K562 (cell line): Measurements from ENCODE around the gene KRT71. TPM values are rescaled to one million over a fixed set of nuclear protein-coding genes. Genes with fewer than 3 reads are reported as not detected.

Source experiments
- ATAC-seq: fragments of 200-7000 bp; cut with Tn5 transposase; 3 replicates; pipeline ENCODE4 v1.9.1; 2020; ENCODE audit warnings: moderate library complexity
- BruUV-seq: library from RNA; stranded (reverse); fragments of 400-500 nt; replicated peaks from 2 replicates; lab custom pipeline; 2021; lab: Mats Ljungman, UMichigan
- CTCF ChIA-PET: fragments of 300-600 bp; formaldehyde crosslinking; extraction: SDS; loops from one replicate; lab custom pipeline; 2021; ENCODE audit warnings: low intra/inter-chr PET ratio; lab: Yijun Ruan, JAX
- POLR2A ChIA-PET: fragments of 300-600, 350-650 bp; sonication (Branson Sonifier 250); formaldehyde crosslinking; extraction: SDS; loops from one replicate; lab custom pipeline; 2021; ENCODE audit warnings: antibody characterized with exemption, inconsistent platforms; lab: Yijun Ruan, JAX
- DNase-seq, 4 experiments: peaks; one replicate each; pipeline versions ENCODE4 v3.0.0 to v3.0.0-alpha.2; 2011 to 2018; ENCODE audit warnings: low spot score in 3 of 4, mixed read lengths in 3 of 4; ENCODE audit errors: extremely low read depth in 1 of 4
- FAIRE-seq: peaks from 2 replicates; lab custom pipeline; 2011; peaks lifted over from hg19 to GRCh38; lab: Jason Lieb, UNC
- H2AFZ ChIP-seq: 2 replicates; pipeline ENCODE4 v1.6.0; 2011; ENCODE audit warnings: low read depth, low read length, control low read depth, inconsistent platforms
- H3K27ac ChIP-seq: fragments of 200-600 bp; 3 replicates; pipeline ENCODE4 v1.8.0; 2011; ENCODE audit warnings: low read depth, mild to moderate bottlenecking, control low read depth, inconsistent platforms, low read length, moderate library complexity, mixed read lengths; ENCODE audit errors: extremely low read depth
- H3K27me3 ChIP-seq, 2 experiments: fragments of 300-600 bp in 1 of 2; 2 replicates in 1 of 2; 3 replicates in 1 of 2; pipeline versions ENCODE4 v1.6.0 to v1.8.0; 2011; ENCODE audit warnings: inconsistent platforms in 2 of 2, low read length in 2 of 2, mild to moderate bottlenecking in 1 of 2, mixed read lengths in 1 of 2, moderate library complexity in 1 of 2; ENCODE audit not compliant: control insufficient read depth in 2 of 2, insufficient read depth in 2 of 2
- H3K36me3 ChIP-seq: fragments of 300-600 bp; 3 replicates; pipeline ENCODE4 v1.8.0; 2011; ENCODE audit warnings: mild to moderate bottlenecking, low read length, inconsistent platforms; ENCODE audit not compliant: control insufficient read depth, insufficient read depth
- H3K4me1 ChIP-seq, 2 experiments: fragments of 200-600 bp in 1 of 2; replicated peaks in 1 of 2; 2 replicates in 1 of 2; 3 replicates in 1 of 2; pipeline versions ENCODE4 v1.5.1 to v1.8.0; 2011; ENCODE audit warnings: inconsistent platforms in 2 of 2, low read length in 2 of 2, mild to moderate bottlenecking in 1 of 2, mixed read lengths in 1 of 2, moderate library complexity in 1 of 2; ENCODE audit not compliant: control insufficient read depth in 2 of 2, insufficient read depth in 2 of 2
- H3K4me2 ChIP-seq: 2 replicates; pipeline ENCODE4 v1.6.1; 2011; ENCODE audit warnings: low read length, control low read depth, inconsistent platforms, mixed read lengths; ENCODE audit not compliant: insufficient read depth
- H3K4me3 ChIP-seq: fragments of 200-600 bp; sonication (generic), shearing (Covaris generic); 2 replicates; pipeline ENCODE4 v1.5.1; 2016; ENCODE audit warnings: control low read depth, inconsistent platforms
- H3K79me2 ChIP-seq: fragments of 200-600 bp; 3 replicates; pipeline ENCODE4 v1.8.0; 2011; ENCODE audit warnings: low read length, inconsistent platforms; ENCODE audit not compliant: control insufficient read depth, insufficient read depth
- H3K9ac ChIP-seq, 2 experiments: 2 replicates each; pipeline versions ENCODE4 v1.6.0 to v1.6.1; 2011; ENCODE audit warnings: low read depth in 2 of 2, low read length in 2 of 2, control low read depth in 1 of 2, inconsistent platforms in 1 of 2, mild to moderate bottlenecking in 1 of 2, mixed read lengths in 1 of 2; ENCODE audit not compliant: insufficient read depth in 1 of 2
- H3K9me1 ChIP-seq: one replicate; pipeline ENCODE4 v1.6.0; 2011; ENCODE audit warnings: inconsistent platforms, mild to moderate bottlenecking, low read length, moderate library complexity; ENCODE audit not compliant: control insufficient read depth, insufficient read depth
- H3K9me3 ChIP-seq: replicated peaks from 2 replicates; pipeline ENCODE4 v1.5.1; 2011; ENCODE audit warnings: low read depth, low read length, inconsistent platforms; ENCODE audit not compliant: control insufficient read depth, insufficient read depth
- H4K20me1 ChIP-seq: replicated peaks from 2 replicates; pipeline ENCODE4 v1.6.1; 2011; ENCODE audit warnings: low read length, inconsistent platforms, mixed read lengths; ENCODE audit not compliant: control insufficient read depth, insufficient read depth
- CTBP1 ChIP-seq: fragments of 450-650 bp; IDR thresholded peaks from 2 replicates; pipeline ENCODE4 v1.6.1; 2016; ENCODE audit warnings: borderline replicate concordance
- MXI1 ChIP-seq: IDR thresholded peaks from 2 replicates; pipeline ENCODE4 v1.6.1; 2011; ENCODE audit warnings: low read depth, mild to moderate bottlenecking, improper control_type of control experiment, low read length
- POLR2G ChIP-seq: fragments of 200-400 bp; formaldehyde crosslinking; IDR thresholded peaks from 2 replicates; pipeline ENCODE4 v1.6.1; 2017; ENCODE audit warnings: low read depth, mild to moderate bottlenecking, antibody characterized with exemption, low read length, moderate library complexity
- PTTG1 ChIP-seq: fragments of 450-650 bp; IDR thresholded peaks from 2 replicates; pipeline ENCODE4 v1.6.1; 2016; ENCODE audit warnings: low read depth, mild to moderate bottlenecking, missing genetic modification characterization, missing compliant biosample characterization
- RBFOX2 ChIP-seq: fragments of 200-400 bp; formaldehyde crosslinking; IDR thresholded peaks from 2 replicates; pipeline ENCODE4 v1.6.1; 2017; ENCODE audit warnings: low read depth, mild to moderate bottlenecking, low read length, moderate library complexity
- ZKSCAN1 ChIP-seq: fragments of 150-350 bp; IDR thresholded peaks from 2 replicates; pipeline ENCODE4 v1.6.1; 2016; ENCODE audit warnings: low read depth, low read length
- ZNF3 ChIP-seq: fragments of 250-450 bp; sonication (Bioruptor Pico); IDR thresholded peaks from 2 replicates; pipeline ENCODE4 v1.5.0; 2021; ENCODE audit warnings: mild to moderate bottlenecking, moderate library complexity
- ZNF408 ChIP-seq: fragments of 250-450 bp; sonication (Bioruptor Pico); IDR thresholded peaks from 2 replicates; pipeline ENCODE4 v1.4.0; 2020; ENCODE audit warnings: low read depth, mild to moderate bottlenecking, moderate library complexity
- ZNF766 ChIP-seq: fragments of 200-800 bp; sonication (Bioruptor generic); conservative IDR thresholded peaks from 2 replicates; pipeline ENCODE4 v1.6.1; 2016; ENCODE audit warnings: missing genetic modification characterization, missing compliant biosample characterization
- ZNF778 ChIP-seq: fragments of 450-650 bp; formaldehyde crosslinking; IDR thresholded peaks from 2 replicates; pipeline ENCODE4 v1.4.0; 2020; ENCODE audit warnings: mild to moderate bottlenecking, moderate library complexity
- WGBS: fragments of 100-300 bp; shearing (Covaris generic); methylation state at CpG from one replicate; pipeline ENCODE4 v1.1.6; 2016; ENCODE audit warnings: low coverage, mixed read lengths; ENCODE audit not compliant: insufficient coverage; ENCODE audit errors: missing lambda C conversion rate; 5-methylcytosine and 5-hydroxymethylcytosine counted together
- in situ Hi-C: fragments of 300-500 bp; cut with MboI; formaldehyde crosslinking; loops from 4 replicates; pipeline ENCODE4 v1.15.0; 2018; ENCODE audit warnings: inconsistent platforms, mixed read lengths
- intact Hi-C: fragments of 100-400 bp; cut with micrococcal nuclease; formaldehyde crosslinking; loops from 2 replicates; pipeline ENCODE4 v1.14.2; 2022
- polyA plus RNA-seq, 8 experiments: library from polyadenylated mRNA; depleted of rRNA in 4 of 8; stranded (reverse) in 5 of 8; unstranded in 3 of 8; fragments of >200 nt; fragmentation: Nextera tagmentation in 2 of 8; fragmentation: Illumina TruSeq in 1 of 8; extraction: Ambion mirVana in 2 of 8; extraction: Trizol in 1 of 8; gene quantifications; 2 replicates each; pipeline versions ENCODE4 v1.2.1 to v1.2.3, GENCODE V29; 2011 to 2014; ENCODE audit warnings: inconsistent platforms in 1 of 8, missing spikeins in 1 of 8
- total RNA-seq, 7 experiments: library from RNA; depleted of rRNA in 6 of 7; stranded (reverse); fragments of >200 nt in 6 of 7; fragmentation: Illumina TruSeq in 2 of 7; extraction: Trizol in 2 of 7; gene quantifications; 2 replicates each; pipeline versions ENCODE4 v1.2.1 to v1.2.3, GENCODE V29; 2011 to 2021; ENCODE audit warnings: low replicate concordance in 1 of 7
- TF ChIP-seq, protein P1 (sequence below): fragments of 200-800 bp; sonication (Bioruptor generic); IDR thresholded peaks from 2 replicates; pipeline ENCODE4 v1.6.1; 2016; ENCODE audit warnings: missing genetic modification characterization, missing compliant biosample characterization
- TF ChIP-seq, protein P2 (sequence below): fragments of 250-450 bp; sonication (Bioruptor Pico); IDR thresholded peaks from 2 replicates; pipeline ENCODE4 v1.4.0; 2020

Gene KRT71
- total and polyA plus RNA-seq, 9 of the 15 experiments (the other 6 are each of a cell fraction or from before 2014, with no cell fraction given): not detected

DNA sequence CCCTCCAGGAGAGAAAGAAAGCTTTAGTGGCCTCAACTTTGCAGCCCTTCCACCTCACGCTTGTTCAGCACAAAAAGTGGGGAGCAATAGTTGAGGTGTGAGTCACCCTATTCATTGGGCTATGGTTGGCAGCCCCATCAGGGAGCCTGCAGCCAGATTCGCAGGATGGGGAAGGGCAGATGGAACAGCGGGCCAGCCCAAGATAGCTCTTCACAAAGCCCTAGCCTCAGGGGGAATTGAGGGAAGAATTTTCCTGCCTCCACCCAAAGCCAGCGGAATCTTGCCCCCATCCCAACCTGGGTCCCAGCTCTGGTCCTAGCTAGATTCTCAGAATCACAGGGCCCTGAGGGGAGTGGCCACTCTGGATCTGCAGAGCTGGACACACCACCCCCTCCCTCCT is 29.1 kb downstream of the KRT71 start:
- Histone ChIP-seq H3K4me3 (no peak overlapping the region), H2AFZ (no peak overlapping the region), H3K27ac (no peak overlapping the region), H3K36me3 (no peaks in the 10 kb centered on the region), H3K9ac (no peak overlapping the region), H4K20me1 (peaks cover 7% of the 10 kb centered on the region), H3K9me3 (no peaks in the 10 kb centered on the region), H3K4me1 (no peaks in the 10 kb centered on the region; a peak in 1 of 5 replicates), H3K4me2 (no peak overlapping the region), H3K27me3 (peaks cover 12 to 63% of the 10 kb centered on the region in 2 experiments; a peak in 4 of 5 replicates), H3K79me2 (no peaks in the 10 kb centered on the region), H3K9me1 (no peaks in the 10 kb centered on the region)
- DNase-seq: no peak
- ChIA-PET POLR2A (interaction anchor here (0.6 kb wide), 1 partner anchor 93 kb away, joined by 3 read pairs; no protein-coding TSS in a partner anchor), CTCF (no interaction called here)
- BruUV-seq: no TSS peak
- in situ Hi-C loops: no loop called here
- WGBS: 2% methylated on average over 4 of the region's 4 CpGs
- intact Hi-C loops: no loop called here
- no peak for ATAC-seq
- FAIRE-seq: no peak
- TF ChIP-seq, protein P1, sequence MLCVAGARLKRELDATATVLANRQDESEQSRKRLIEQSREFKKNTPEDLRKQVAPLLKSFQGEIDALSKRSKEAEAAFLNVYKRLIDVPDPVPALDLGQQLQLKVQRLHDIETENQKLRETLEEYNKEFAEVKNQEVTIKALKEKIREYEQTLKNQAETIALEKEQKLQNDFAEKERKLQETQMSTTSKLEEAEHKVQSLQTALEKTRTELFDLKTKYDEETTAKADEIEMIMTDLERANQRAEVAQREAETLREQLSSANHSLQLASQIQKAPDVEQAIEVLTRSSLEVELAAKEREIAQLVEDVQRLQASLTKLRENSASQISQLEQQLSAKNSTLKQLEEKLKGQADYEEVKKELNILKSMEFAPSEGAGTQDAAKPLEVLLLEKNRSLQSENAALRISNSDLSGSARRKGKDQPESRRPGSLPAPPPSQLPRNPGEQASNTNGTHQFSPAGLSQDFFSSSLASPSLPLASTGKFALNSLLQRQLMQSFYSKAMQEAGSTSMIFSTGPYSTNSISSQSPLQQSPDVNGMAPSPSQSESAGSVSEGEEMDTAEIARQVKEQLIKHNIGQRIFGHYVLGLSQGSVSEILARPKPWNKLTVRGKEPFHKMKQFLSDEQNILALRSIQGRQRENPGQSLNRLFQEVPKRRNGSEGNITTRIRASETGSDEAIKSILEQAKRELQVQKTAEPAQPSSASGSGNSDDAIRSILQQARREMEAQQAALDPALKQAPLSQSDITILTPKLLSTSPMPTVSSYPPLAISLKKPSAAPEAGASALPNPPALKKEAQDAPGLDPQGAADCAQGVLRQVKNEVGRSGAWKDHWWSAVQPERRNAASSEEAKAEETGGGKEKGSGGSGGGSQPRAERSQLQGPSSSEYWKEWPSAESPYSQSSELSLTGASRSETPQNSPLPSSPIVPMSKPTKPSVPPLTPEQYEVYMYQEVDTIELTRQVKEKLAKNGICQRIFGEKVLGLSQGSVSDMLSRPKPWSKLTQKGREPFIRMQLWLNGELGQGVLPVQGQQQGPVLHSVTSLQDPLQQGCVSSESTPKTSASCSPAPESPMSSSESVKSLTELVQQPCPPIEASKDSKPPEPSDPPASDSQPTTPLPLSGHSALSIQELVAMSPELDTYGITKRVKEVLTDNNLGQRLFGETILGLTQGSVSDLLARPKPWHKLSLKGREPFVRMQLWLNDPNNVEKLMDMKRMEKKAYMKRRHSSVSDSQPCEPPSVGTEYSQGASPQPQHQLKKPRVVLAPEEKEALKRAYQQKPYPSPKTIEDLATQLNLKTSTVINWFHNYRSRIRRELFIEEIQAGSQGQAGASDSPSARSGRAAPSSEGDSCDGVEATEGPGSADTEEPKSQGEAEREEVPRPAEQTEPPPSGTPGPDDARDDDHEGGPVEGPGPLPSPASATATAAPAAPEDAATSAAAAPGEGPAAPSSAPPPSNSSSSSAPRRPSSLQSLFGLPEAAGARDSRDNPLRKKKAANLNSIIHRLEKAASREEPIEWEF: no peak
- TF ChIP-seq ZNF3: no peak
- TF ChIP-seq, protein P2, sequence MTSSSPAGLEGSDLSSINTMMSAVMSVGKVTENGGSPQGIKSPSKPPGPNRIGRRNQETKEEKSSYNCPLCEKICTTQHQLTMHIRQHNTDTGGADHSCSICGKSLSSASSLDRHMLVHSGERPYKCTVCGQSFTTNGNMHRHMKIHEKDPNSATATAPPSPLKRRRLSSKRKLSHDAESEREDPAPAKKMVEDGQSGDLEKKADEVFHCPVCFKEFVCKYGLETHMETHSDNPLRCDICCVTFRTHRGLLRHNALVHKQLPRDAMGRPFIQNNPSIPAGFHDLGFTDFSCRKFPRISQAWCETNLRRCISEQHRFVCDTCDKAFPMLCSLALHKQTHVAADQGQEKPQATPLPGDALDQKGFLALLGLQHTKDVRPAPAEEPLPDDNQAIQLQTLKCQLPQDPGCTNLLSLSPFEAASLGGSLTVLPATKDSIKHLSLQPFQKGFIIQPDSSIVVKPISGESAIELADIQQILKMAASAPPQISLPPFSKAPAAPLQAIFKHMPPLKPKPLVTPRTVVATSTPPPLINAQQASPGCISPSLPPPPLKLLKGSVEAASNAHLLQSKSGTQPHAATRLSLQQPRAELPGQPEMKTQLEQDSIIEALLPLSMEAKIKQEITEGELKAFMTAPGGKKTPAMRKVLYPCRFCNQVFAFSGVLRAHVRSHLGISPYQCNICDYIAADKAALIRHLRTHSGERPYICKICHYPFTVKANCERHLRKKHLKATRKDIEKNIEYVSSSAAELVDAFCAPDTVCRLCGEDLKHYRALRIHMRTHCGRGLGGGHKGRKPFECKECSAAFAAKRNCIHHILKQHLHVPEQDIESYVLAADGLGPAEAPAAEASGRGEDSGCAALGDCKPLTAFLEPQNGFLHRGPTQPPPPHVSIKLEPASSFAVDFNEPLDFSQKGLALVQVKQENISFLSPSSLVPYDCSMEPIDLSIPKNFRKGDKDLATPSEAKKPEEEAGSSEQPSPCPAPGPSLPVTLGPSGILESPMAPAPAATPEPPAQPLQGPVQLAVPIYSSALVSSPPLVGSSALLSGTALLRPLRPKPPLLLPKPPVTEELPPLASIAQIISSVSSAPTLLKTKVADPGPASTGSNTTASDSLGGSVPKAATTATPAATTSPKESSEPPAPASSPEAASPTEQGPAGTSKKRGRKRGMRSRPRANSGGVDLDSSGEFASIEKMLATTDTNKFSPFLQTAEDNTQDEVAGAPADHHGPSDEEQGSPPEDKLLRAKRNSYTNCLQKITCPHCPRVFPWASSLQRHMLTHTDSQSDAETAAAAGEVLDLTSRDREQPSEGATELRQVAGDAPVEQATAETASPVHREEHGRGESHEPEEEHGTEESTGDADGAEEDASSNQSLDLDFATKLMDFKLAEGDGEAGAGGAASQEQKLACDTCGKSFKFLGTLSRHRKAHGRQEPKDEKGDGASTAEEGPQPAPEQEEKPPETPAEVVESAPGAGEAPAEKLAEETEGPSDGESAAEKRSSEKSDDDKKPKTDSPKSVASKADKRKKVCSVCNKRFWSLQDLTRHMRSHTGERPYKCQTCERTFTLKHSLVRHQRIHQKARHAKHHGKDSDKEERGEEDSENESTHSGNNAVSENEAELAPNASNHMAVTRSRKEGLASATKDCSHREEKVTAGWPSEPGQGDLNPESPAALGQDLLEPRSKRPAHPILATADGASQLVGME: no peak
- TF ChIP-seq ZKSCAN1: no peak
- TF ChIP-seq ZNF778 (CRISPR knock-in tag): no peak
- TF ChIP-seq MXI1: no peak
- no peak for TF ChIP-seq ZNF766 (CRISPR knock-in tag)
- TF ChIP-seq POLR2G: no peak
- no peak for TF ChIP-seq RBFOX2
- TF ChIP-seq PTTG1 (tag): no peak
- TF ChIP-seq CTBP1: no peak
- TF ChIP-seq ZNF408: no peak
